NCI-H1694 treated with DMSO at 0.1 percent for 48 hours (cell line): ENCODE measurements around the gene RBSN.

Experiments used
- DNase-seq: peaks from one replicate; lab custom pipeline; 2025; lab: John Stamatoyannopoulos, UW

RBSN gene

DNA sequence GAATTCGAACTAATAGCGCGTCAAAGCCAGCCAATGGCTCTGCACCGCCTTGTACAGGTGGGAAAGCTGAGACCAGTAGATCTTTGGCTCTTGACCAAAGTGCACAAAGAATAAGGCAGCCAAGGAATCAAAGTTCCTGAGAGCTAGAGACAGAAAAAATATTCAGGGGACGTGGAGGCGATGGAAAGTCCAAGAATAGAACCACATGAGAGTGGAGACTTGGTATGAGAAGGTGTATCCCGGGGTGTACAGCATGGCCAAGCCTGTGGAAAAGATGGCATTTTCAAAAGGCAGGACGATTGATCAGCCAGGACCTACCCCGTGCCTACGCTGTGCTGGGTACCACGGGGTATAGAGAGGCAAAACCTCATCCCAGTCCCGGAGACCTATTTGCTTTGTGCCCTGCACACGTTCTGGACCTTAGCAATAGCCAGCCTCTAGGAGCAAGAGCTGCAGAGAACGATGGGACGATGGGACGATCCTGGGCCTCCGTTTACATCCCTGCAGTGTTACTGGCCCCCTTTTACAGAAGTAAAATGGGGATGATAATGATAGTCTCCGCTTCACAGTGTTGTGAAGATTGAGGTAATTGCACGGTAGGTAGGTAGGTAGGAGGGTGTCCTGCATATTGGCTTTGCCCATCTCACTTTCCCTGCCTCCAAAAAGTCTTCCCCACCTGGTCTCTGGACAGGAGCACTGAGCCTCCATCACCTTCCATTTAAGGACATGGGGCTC lies 583 bp upstream of the RBSN start:
- no peak for DNase-seq

DNA sequence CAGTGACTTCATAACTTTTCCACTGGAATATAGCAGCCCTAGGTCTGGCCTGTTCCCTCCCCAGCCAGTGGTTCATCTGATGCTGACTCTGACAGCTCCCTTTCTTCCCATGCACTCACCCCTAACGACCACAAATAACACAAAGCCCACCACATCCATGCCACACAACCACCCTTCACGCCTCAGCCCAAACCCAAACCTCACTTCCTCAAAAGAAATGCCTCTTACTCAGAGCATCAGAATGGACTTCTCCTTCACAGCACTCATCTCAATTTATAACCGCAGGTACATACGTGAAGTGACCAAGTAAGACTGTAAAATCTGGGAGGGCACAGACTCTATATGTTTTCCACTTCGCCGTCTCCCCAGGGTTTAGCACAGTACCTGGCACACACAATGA lies 1.1 kb downstream of the RBSN start:
- DNase-seq = no peak

- DNase-seq = no peak
Observed at GRCh38 chr3:15096046-15096445, 2.9 kb downstream of the RBSN start.

GRCh38 chr3:15094187-15094875 lies 4.6 kb downstream of the RBSN start:
- no peak for DNase-seq

DNA sequence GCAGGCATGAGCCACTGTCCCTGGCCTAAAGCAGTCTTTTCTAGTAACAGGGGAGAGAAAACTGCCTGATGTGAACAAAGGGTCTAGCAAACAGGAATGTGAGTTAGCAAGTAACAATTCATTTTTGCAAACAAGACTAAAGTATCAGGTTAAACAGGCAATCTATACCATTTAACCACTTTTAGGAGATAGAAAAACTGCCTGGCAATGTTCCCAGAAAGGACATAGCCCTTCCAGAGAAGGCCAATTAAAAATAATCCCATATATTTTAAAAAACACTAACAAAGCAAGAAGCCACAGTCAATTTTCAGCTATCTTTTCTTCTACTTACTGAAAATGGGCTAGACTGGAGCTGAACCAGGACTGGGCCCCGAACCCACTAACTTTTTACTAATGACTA lies 6.3 kb downstream of the RBSN start:
- no peak for DNase-seq

- no peak for DNase-seq
Observed at GRCh38 chr3:15091575-15091974, 7.4 kb downstream of the RBSN start.

DNA sequence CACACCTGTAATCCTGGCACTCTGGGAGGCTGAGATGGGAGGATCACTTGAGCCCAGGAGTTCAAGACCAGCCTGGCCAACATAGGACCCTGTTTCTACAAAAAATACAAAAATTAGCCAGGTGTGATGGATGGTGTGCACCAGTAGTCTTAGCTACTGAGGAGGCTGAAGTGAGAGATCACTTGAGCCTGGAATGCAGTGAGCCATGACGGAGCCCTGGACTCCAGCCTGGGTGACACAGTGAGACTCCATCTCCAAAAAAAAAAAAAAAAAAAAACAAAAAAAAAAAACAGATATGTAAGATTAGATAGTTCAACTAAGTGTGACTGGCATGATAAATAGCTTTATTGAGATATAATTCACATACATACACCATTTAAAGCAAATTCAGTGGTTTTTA lies 9.7 kb downstream of the RBSN start:
- no peak for DNase-seq

DNA sequence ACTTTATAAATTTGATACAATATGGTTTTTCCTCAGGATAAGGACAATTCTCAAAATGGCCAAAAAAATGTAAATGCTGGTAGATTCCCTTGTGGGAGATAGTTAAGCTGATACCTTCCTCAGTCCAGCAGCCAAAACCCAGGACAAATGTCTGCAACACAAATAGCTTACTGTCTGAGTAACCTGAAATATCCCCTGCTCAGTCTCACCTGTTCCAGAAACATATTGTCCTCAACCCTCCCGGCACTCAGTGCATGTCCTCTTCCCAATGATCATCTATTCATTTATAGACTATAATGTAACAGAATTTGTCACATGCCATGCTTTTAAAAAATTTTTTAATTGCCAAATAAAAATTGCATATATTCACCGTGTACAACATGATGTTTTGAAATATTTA lies 12.2 kb downstream of the RBSN start:
- DNase-seq = no peak

- no peak for DNase-seq
Observed at GRCh38 chr3:15086263-15086662, 12.7 kb downstream of the RBSN start.

DNA sequence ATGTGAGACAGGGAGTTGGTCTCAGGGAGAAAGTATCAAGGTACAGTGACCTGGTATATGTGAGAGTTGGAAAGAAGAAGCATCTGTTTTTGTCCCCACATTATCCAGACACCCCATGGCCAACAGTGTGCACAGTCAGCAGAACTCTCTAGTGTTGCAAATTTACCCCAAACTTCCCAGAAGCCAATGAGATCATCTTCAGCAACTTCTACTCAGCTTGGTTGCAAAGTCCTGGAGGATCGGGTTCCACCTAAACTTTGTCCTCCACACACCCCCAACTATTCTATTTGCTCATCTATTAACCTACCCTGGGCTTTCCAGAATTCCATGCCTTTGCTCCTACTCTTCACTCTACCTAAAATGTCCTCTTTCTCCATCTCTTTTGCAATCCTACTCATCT lies 15.7 kb downstream of the RBSN start:
- no peak for DNase-seq

- no peak for DNase-seq
Observed at GRCh38 chr3:15081960-15082664, 16.8 kb downstream of the RBSN start.

GRCh38 chr3:15079091-15079490 lies 19.9 kb downstream of the RBSN start:
- no peak for DNase-seq

- no peak for DNase-seq
Observed at GRCh38 chr3:15074500-15074899, 24.4 kb downstream of the RBSN start.

GRCh38 chr3:15071699-15072098 lies 27.2 kb downstream of the RBSN start:
- DNase-seq = no peak

- DNase-seq = no peak
Observed at GRCh38 chr3:15069441-15069840, 29.5 kb downstream of the RBSN start.

GRCh38 chr3:15066467-15066866 lies 32.5 kb downstream of the RBSN start:
- no peak for DNase-seq

GRCh38 chr3:15065550-15066007 lies 33.4 kb downstream of the RBSN start:
- DNase-seq = no peak

- DNase-seq = peak; percentile 57
Observed at GRCh38 chr3:15064835-15065549, 34.0 kb downstream of the RBSN start, which contains the start of gene MRPS25. MRPS25 (minus strand) TSS chr3:15065315; CDS start chr3:15065194, 121 bp downstream.

DNA sequence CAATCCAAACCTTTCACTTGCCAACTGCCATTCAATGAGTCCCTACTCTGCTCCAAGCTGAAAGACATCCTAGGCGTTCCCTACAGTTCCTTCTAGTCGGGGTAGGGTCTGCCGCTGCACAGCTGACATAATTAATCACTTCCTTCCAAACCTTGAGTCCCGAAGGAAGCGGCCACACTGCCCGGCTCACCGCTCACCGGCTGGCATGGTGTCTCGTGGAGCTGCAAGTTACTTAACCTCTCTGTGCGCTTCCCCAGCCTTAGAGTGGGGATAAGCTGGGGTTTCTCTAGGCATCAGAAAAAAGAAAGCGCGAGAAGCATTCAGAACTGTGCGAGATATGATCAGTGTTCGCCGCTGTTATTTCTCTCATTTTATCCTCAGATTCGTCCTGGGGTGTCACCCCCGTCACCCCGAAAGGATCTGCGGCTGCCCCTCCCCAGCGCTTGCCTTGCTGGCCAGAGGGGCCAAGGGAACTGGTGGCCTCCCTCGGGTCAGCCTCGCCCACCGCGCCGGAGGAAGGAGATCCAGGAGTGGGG lies 34.6 kb downstream of the RBSN start:
- no peak for DNase-seq

DNA sequence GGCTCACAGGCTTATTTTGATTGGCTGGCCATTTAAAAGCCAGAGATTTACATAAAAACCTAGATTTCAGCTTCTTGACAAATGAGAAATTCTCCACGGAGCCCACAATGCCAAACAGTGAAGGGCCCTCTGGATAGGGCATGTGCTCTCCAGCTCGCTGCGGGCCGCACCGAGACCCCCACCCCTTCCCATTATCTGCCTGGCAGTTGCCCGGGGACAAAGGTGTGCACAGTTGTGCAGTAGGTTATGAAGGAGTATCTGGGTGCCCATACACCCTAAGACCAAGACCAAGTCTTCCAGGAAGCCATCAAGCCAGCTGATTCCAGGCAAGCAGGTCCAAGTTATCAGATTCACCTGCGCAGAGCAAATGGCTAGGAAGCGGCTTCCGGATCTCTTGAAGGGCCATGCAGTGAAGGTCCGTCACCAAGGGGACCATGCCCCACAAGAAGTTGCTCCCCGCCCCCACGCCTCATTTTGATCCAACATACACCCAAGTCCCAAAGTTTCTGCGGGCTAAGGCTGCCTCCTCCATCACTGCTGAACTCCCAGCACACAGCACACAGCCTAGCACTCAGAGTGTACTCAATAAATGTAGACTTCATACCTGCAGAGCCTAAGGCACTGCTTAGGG lies 35.2 kb downstream of the RBSN start:
- no peak for DNase-seq

DNA sequence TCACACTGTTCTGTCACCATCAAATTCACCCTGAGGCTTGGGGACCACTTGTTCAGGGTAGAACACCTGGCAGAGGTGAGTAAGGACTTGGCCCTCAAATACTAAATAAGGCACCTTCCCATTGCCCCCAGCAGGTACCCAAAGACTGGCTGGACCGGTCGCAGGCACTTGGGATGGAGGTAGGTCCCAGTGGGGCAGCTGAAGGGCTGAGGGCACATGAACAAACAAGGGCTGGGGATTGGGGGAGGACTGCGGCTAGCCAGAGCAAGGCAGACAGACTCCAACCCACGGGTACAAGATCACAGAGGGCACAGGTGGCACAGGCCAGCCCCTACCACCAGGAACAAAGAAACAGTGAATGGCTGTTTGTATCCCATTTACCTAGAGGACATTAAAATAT lies 35.7 kb downstream of the RBSN start:
- no peak for DNase-seq

GRCh38 chr3:15060029-15060428 lies 38.9 kb downstream of the RBSN start:
- DNase-seq = no peak
